ENCODE results near the gene GALNT12.

GALNT12 gene

DNA sequence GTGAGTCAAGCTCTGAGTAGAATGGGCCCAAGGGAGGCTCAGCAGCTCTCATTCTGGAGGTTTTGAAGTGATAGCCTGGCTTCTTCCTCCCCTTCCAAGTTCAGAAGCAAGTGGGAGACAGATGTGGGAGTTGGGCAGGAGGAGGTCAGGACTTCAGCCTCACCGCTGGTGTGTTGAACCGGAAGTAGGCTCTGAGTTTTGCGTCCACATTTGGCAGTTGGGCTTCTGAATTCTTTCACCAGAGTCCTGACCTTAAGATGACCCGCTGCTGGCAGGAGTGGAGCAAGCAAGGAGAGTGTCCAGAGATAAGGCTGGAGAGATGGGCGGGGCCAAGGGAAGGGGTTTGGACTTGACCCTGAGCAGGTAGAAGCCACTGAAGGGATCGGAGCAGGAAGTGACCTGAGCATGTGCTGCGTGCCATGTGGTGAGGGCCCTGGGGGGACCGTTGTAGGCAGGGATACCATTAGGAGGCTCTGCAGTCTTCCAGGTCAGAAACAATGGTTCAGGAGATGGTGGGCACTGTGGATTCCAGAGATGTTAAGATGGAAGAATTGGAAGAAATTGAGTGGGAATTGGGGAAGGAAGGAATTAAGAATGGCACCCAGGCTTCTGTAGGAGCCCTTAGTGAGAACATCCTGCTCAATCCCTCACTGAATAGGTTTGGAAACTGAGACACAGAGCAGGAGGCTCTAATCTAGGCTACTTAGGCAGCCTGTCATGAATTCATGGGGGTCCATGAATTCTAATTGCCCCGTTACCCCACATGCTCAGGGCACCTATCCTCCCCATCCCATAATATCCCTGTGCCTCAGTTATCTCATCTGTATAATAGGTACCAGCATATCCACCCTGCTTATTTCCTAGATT lies 25.9 kb downstream of the GALNT12 start:
- no peak for DNase-seq (ENCODE audit: low read depth)

DNA sequence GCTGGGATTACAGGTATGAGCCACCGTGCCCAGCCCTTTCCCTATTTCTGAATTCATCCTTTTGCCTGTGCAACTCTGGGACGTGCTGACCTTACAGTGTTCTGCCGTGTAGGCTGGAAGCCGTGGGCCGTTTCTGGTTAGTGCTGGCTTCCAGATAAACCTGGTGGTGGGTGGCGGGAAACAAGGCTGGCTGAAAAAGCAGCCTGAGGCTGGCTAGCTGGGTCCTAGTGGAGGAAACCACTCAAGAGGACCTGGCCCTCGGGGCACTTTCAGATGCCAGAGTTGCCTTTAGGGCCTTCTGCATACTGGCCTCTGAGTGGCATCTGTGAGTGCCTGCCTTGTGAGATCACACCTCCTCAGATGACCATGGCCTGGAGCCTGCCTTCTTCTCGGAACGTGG lies 26.9 kb downstream of the GALNT12 start:
- DNase-seq (ENCODE audit: low read depth): no peak

DNA sequence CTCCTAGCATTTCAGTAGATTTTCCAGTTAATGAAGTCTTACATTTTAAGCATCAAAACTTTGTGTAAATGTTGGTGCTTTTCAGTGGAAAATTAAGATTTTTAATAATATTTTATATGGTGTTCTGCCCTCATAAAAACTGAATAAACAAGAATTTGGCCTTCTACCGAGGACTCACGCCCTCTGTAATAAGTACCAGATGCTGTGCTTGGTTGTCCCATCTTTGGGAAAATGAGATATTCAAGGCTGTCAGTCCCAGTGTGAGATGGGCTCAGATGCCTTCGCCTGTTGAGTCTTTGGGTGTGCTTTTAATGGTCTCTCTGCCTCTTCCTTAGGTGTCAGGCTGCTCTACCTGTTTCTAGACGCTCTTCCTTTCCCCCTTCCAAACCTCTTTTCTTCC lies 28.7 kb downstream of the GALNT12 start:
- DNase-seq (ENCODE audit: low read depth): no peak

DNA sequence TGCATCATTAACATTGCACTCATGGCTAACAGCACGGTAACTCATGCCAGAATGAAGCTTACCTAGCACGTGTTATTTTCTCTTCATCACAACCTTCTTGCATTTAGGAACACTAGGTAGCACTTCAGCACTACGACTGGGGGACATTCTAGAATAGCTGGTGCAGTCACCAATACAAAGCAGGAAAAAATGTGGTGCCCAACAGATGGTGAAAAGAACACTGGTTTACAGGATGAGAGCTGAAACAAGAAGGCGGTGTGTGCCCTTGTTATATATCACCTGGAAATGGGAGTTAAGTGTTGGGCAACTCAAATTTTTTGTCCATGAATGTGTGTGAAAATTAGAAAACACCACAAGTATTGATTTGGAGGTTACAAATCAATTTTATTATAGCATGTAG lies 30.0 kb downstream of the GALNT12 start:
- DNase-seq (ENCODE audit: low read depth): no peak

DNA sequence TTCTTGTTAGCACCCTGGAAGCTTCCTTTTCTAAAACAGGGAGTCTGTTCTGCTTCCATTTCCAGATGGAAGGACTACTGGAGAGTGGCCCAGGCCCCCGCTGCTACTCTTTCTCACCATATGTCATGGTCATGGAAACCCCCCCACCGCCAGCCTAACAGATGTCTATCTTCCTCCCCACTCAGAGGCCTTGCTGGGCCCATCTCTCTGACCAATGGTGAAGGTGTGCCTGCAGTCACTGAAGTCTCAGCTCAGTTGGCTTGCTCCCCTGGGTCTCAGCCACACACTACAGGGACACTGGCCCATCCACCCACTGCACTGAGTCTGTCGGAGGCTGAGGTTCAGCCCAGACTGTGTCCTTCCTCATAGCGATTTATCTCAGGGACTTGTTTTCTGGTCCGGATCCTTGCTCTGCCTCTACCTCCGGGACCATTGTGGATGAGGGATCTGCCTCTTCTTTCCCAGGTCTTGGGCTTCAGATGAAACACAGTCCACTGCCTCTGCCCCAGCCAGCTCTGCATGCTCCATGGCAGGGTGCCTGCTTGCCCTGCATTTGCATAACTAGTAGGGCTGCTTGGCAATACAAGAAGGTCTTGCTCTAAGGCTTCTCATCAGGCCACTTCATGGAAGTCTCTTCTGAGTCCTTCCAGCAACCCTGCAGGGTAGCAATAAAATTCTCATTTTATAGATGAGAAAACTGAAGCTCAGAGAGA lies 30.8 kb downstream of the GALNT12 start:
- no peak for DNase-seq (ENCODE audit: low read depth)

DNA sequence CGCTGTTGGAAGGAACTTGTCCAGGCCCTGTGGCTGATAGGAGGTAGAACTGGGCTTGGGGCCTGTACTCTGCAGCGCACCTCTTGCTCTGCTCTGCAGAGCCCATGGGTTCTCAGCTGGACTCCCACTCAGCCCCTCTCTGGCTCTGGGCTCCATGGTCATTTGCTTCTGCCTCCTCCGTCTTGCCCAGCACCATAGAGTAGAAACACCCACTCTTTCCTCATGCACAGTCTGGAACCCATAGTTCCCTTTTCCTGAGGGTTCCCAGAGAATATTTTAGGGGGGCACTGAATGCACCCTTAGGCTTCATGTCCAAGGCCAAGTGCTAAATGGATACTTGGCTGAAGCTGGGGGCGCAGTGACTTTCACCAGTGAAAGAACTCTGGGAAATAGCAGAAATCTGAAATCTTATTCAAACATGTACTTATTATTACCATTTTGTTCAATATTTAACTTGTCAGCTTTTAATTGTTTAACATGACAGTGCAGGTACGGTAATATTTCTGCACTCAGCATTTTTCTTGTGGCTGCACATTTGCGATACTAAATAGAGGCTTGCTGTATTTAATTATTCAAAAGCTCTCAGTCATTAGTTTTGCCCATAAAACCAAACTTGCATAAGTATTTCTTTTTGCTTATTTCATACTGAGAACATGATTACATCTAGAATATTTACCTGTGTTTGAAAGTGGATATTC lies 31.5 kb downstream of the GALNT12 start:
- no peak for DNase-seq (ENCODE audit: low read depth)

DNA sequence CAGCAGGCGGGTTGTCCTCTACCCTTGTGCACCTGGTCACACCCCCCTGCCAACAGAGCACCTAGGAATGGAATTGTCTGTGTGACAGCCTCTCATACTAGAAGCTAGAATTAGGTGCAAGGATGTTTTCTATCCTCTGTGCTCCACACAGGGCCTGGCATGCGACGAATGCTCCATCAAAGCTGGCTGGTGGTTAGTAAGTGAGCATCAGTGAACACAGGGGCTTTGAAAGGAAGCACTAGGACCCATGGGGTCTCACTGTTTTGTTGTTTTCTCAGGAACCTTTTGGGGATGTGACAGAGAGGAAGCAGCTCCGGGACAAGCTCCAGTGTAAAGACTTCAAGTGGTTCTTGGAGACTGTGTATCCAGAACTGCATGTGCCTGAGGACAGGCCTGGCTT lies 32.3 kb downstream of the GALNT12 start:
- DNase-seq (ENCODE audit: low read depth): no peak

DNA sequence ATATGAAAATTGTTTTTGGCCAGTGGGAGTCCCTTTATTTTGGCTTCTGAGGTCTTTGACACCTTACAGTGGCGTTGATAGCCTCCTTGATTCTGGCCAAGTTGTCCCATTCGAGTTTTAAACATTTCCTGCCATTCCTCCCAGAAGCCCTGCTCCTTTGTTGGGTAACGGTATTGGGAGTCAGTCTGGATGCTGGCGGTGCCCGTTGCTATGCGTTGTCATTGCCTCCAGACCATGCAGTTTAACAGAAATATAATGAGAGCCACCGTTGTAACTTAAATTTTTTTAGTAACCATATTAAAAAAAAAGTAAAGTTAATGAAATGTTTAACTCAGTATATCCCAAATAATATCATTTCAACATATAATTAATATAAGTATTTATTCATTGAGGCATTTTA lies 35.0 kb downstream of the GALNT12 start:
- no peak for DNase-seq (ENCODE audit: low read depth)

DNA sequence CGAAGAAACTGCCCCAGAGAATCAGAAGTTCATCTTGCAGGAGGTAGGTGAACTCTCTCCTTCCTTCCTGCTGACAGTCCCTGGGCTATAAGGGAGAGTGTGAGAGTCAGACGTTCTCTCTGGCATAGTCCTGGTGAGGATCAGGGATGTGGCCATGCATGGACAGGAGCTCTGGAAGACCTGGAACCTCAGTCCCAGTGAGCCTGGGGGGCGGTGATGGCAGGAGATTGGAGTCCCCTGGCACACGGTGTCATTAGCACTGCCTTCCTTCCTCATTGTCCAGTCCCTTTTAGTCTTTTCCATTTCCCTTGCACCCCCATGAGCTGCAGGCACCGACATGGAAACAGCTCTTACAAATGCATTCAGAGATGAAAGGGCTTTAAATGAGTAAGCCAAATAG lies 38.6 kb downstream of the GALNT12 start:
- no peak for DNase-seq (ENCODE audit: low read depth)

DNA sequence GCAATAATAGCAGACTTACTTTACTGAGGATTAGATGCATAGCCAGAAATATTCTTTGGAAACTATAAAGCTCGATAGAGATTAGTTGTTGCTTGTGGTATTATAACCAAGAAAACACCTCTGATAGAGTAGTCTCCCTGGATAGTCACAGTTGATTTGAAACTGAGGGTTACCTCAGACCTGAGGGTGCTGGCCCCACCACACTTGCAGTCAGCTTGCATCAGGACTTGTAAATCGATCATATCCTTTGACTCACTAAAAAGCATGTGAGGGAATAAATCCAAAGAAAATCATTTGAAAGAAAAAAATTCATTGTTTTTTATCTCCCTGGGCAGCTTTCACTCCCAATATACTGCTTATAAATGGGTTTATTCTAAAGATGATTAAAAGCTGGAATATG lies 39.4 kb downstream of the GALNT12 start:
- no peak for DNase-seq (ENCODE audit: low read depth)

DNA sequence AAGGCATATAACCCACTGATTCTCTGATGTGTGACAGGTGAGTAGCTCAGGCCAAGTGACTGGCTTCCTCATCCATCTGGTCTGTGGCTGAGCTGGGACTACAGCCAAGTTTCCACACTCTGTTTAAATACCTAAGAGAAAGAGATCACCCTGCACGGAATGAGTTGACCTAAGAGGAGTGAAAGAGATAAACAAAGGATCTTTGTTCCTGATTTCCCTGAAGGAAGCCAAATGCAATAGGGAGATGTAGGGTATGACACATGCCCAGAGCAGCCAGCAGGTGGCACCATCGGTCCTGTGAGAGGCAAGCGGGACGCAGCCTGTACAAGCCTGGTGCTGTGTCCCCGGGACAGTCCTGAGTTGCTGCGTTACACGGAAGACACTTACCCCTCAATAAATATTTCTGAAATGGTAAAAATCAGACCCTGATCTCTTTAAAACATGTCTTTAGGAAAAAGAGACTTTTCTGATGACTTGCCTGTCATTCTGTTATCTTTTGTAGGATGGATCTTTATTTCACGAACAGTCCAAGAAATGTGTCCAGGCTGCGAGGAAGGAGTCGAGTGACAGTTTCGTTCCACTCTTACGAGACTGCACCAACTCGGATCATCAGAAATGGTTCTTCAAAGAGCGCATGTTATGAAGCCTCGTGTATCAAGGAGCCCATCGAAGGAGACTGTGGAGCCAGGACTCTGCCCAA lies 41.1 kb downstream of the GALNT12 start:
- no peak for DNase-seq (ENCODE audit: low read depth)

DNA sequence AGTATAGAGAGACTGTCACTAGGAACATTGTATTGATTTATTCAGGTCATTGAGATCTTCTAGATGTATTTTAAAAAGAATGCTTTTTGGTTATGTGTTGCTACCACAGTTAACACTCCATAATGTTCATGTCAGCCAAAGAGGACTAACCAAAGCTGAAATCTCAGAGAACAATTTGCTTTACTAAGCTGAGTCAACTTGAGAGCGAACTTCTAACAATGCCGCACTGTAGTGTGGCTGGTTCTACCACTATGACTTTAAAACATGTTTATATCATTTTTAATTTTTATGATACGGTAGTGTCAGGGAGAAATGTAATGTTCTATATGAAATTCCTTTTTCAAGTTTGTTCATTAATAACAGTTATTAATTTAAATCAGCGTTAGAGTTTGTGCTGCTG lies 42.1 kb downstream of the GALNT12 start:
- DNase-seq (ENCODE audit: low read depth): no peak

DNA sequence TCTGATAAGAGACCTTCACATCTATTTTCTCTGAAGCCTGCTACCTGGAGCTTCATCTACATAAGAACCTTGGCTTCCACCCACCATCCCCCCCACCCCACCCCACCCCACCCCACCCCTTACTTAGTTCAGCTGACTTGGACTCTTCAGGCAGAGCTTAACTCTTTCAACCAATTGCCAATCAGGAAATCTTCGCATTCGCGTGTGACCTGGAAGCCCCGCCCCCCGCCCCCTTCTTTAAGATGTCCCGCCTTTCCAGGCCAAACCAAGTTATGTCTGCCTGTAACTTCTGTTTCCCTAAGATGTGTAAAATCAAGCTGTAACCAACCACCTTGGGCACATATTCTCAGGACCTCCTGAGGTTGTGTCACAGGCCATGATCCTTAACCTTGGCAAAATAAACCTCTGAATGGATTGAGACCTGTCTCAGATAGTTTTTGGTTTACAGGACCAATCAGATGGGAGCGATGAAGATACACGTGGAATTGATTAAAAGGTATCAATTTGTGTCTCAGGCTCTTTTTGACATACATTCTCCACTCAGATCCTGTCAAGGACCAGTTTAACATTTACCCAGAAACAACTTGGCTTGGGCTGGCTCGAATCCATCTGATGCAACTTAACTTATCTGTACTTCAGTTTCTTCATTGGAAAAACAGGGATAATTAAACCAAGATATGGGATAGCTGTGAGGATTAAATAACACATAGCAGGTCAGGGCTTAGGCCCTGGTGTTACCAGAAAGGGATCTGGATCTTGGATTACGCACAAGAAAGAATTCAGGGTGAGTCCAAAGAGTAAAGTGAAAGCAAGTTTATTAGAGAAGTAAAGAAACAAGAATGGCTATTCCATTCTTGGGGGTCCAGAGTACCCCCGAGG lies 43.6 kb downstream of the GALNT12 start:
- DNase-seq (ENCODE audit: low read depth): no peak

DNA sequence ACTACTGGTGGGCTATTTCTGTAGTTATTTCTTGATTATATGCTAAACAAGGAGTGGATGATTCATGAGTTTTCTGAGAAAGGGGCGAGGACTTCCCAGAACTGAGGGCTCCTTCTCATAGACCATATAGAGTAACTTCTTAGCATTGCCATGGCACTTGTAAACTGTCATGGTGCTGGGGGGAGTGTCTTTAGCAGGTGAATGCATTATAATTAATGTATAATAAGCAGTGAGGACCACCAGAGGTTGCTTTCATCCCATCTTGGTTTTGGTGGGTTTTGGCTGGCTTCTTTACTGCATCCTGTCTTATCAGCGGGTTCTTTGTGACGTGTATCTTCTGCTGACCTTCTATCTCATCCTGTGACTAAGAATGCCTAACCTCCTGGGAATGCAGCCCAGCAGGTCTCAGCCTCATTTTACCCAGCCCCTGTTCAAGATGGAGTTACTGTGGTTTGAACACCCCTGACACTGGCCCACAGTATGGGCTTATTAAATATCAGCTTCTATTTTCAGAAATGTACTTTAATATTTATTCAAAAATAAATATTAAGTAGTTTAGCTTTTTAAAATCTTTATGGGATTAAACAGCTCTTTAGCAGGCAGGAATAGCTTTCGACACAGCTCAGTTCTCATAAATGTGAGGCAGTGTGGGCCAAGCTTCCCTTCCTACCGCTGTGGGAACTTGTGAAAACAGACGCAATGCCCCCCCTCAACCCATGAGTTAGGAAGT lies 44.4 kb downstream of the GALNT12 start:
- DNase-seq (ENCODE audit: low read depth): no peak

DNA sequence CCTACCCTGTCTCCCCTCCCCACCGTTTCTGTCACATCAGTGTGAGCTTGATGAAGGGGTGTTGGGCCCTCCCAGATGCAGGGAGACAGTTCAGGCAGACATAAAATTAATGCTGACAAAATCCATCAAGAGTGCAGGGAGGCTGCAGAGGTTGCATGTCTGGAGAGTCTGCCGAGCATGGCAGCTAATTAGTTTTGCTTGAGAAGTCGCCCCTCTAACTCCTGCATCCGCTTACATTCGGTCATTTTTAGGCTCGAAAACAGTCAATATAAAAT lies 44.9 kb downstream of the GALNT12 start:
- no peak for DNase-seq (ENCODE audit: low read depth)

DNA sequence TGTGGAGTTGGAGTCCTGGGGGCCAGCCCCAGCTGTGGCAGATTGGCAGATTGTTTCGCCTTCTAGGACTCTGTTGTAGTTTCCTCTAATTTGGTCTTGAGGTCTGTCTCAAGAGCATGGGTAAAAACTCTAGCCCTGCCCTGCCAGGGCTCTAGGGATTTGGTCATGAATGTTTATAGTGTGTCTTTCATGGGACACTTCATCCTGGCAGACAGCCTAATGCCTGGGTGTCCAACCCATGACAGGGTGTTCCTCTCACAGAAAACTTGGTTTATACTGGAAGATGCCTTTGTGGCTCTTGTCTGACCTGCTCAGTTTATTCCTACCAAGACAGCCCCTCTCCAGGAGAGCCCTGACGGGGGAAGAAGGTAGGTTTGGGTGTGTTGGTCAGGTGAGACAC lies 45.5 kb downstream of the GALNT12 start:
- DNase-seq (ENCODE audit: low read depth): no peak

DNA sequence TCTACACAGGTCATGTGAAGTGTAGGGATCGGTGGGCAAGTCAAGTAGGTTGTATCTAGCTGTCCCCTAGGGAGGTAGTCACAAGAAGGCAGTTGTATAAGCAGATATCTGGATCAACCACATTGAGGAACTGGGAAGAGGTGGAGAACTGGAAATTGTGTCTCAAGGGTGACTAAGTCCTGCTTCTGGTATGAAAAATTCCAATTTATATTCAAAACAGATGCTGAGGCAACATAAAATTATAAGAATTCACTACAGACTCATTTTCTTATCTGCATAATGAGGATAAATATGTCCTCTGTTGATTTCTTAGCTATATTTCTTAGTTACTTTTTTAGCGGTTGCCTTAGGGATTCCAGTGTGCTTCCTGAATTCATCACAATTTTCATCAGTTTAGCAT lies 46.8 kb downstream of the GALNT12 start:
- DNase-seq (ENCODE audit: low read depth): no peak

DNA sequence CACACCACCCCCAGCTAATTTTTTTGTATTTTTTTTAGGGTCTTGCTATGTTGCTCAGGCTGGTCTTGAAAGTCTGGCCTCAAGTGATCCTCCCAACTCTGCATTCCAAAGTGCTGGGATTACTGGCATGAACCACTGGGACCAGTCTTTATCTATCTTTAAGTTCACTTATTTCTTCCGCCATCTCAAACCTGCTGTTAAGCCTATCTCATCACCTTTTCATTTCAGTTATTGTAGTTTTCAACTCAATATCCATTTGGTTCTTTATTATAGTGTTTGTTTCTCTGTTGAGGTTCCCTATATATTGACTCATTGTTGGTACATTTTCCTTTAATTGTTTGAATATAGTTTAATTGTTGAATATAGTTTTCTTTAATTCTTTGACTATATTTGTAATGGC lies 48.1 kb downstream of the GALNT12 start:
- no peak for DNase-seq (ENCODE audit: low read depth)

DNA sequence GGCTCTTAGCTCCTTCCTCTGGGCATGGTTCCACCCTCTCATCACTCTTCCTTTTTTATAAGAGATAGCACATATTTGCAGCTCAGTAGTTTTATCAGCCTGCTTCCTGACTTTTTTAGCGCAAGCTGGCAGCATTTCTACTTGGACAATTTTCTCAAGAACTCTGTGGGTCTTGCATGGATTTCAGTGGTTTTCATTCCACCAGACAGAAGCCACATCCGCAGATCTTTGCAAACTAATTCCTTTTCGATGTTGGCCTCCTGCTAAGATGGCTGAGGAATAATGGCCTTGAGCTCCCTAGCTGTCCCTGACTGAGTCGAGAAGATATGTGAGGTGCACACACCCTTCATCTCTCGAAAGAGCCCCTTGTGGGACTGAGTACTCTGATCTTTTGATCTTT lies 49.5 kb downstream of the GALNT12 start:
- DNase-seq (ENCODE audit: low read depth): no peak

DNA sequence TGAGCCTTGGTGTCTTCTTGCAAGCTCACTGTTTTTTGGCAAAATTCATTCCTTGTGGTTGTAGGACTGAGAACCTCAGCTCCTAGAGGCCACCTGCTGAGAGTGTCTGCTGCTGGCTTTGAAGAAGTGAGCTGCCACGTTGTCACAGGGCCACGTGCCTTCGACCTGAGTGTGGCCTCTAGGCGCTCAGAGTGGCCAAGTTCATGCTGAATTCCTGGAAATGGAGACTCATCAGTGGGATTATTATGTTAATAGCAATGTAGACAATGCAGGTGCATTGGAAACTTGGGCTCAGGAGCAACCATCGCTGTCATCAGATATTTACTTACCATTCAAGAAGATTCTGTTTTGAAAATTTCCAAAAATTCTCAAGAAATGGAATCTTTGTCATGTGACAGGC lies 52.5 kb downstream of the GALNT12 start:
- no peak for DNase-seq (ENCODE audit: low read depth)

DNA sequence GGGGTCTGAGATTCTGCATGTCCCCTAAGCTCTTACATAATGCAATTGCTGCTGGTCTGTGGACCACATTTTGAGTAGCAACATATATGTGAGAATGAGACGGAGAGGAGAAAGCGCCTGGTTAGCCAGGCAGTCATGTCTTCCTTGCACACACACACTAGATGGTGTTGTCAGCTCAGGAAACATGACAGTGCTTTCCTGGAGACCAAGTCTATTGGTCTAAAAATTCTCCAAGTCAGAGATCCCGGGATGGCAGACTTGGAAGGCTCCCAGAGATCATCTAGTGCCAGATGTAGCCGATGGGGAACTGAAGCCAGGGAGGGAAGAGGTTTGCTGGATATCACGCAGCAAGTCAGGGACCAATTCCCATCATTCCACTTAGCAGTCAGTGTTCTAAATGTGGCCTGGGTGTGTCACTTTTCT lies 53.4 kb downstream of the GALNT12 start:
- peak; percentile 64 for DNase-seq (ENCODE audit: low read depth)

Data from HS-27A (cell line).